Endothelial cell of umbilical vein (primary cell): ENCODE measurements around the gene NBEA.

Source experiments
- CTCF ChIP-seq, 2 donors: IDR thresholded peaks; 1 replicate in 1 of 2; 2 replicates in 1 of 2; pipeline ENCODE4 v1.5.1; 2011; ENCODE audit warnings: low read length in 2 of 2, mild to moderate bottlenecking in 2 of 2, moderate library complexity in 2 of 2, control low read depth in 1 of 2, inconsistent platforms in 1 of 2, low read depth in 1 of 2; ENCODE audit not compliant: insufficient read depth in 1 of 2; ENCODE audit errors: extremely low read depth in 1 of 2
- EZH2 ChIP-seq: IDR thresholded peaks from 2 replicates; pipeline ENCODE4 v1.6.1; 2012; ENCODE audit warnings: borderline replicate concordance, low read depth, mild to moderate bottlenecking, moderate library complexity, low read length, inconsistent platforms; ENCODE audit not compliant: severe bottlenecking
- GATA2 ChIP-seq: IDR thresholded peaks from 2 replicates; pipeline ENCODE4 v1.7.0; 2011; ENCODE audit warnings: low read depth, mild to moderate bottlenecking, moderate library complexity, mixed read lengths, low read length; ENCODE audit not compliant: insufficient read length, insufficient read depth
- JUN ChIP-seq: IDR thresholded peaks from 2 replicates; pipeline ENCODE4 v1.6.1; 2011; ENCODE audit warnings: borderline replicate concordance, low read depth; ENCODE audit not compliant: insufficient read length, insufficient read depth
- POLR2A ChIP-seq: IDR thresholded peaks from 2 replicates; pipeline ENCODE4 v1.6.1; 2012; ENCODE audit warnings: low read depth, mild to moderate bottlenecking, control low read depth, low read length
- POLR2AphosphoS5 ChIP-seq: IDR thresholded peaks from 2 replicates; pipeline ENCODE4 v1.6.1; 2012; ENCODE audit warnings: low read depth, mild to moderate bottlenecking, control low read depth, low read length, moderate library complexity; ENCODE audit not compliant: insufficient read depth

GRCh38 chr13:35213911-35214310 lies 271.8 kb downstream of the NBEA start:
- TF ChIP-seq CTCF (IDR thresholded peaks at IDR 0.05; ENCODE audit: extremely low read depth in 1 of 2, insufficient read depth in 1 of 2, low read depth in 1 of 2, low read length in 2 of 2) (no peak), POLR2A (no peak), EZH2 (no peak), JUN (no peak), GATA2 (no peak), POLR2AphosphoS5 (no peak)
